ENCODE data around the gene TWF2.

Gene TWF2

GRCh38 chr3:52225452-52226228 is 13.3 kb downstream of the TWF2 start, which contains the start of gene TLR9:
TSS of gene TLR9 (minus strand) at chr3:52225645. CDS start at chr3:52225529, 116 bp downstream.
- in situ Hi-C loops (cut with HindIII; ENCODE audit: low sequenced_read_pairs): no loop called here

- in situ Hi-C loops (cut with HindIII; ENCODE audit: low sequenced_read_pairs): no loop called here
Measured at GRCh38 chr3:52223449-52224408, 15.2 kb downstream of the TWF2 start.

GRCh38 chr3:52222319-52223221 is 16.4 kb downstream of the TWF2 start:
- in situ Hi-C loops (cut with HindIII; ENCODE audit: low sequenced_read_pairs): no loop called here

DNA sequence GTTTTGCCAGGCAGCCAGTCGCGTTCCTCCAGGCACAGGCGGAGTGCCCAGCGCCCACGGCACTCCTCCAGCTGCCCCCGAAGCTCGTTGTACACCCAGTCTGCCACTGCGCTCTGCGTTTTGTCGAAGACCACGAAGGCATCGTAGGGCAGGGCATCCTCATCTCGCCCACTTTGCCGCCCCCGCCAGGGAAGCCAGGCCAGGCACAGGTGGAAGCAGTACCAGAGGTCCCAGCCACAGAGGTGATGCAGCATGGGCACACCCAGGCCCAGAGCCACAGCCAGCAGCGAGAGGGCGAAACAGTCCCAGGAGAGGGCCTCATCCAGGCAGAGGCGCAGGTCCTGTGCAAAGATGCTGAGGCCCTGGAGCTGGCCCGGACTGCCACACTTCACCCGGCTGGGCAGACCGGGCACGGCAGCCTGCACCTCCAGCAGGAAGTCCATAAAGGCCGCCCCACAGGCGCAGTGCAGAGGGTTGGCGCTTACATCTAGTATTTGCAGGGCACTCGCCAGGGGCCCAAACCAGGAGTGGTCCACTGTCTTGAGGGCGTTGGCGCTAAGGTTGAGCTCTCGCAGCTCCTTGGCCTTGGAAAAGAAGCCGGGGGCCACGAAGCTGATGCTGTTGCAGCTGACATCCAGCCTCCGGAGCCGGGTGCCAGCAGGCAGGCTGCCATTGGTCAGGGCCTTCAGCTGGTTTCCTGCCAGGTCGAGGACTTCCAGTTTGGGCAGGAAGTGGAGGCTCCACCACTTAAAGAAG is 17.2 kb downstream of the TWF2 start:
- in situ Hi-C loops (cut with HindIII; ENCODE audit: low sequenced_read_pairs): no loop called here

DNA sequence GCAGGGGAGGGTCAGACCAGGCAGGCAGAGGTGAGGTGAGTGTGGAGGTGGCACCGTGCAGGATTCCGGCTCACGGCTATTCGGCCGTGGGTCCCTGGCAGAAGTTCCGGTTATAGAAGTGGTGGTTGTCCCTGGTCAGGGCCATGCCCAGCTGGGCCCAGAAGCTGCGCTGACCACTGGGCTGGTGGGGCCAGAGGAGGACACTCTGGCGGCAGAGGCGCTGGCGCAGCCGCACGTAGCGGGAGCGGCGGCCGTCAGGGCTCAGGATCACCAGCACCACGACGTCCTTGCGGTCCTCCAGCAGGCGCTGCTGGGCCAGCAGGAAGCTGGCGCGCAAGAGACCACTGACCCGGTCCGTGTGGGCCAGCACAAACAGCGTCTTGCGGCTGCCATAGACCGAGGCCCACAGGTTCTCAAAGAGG is 17.8 kb downstream of the TWF2 start:
- in situ Hi-C loops (cut with HindIII; ENCODE audit: low sequenced_read_pairs): no loop called here

DNA sequence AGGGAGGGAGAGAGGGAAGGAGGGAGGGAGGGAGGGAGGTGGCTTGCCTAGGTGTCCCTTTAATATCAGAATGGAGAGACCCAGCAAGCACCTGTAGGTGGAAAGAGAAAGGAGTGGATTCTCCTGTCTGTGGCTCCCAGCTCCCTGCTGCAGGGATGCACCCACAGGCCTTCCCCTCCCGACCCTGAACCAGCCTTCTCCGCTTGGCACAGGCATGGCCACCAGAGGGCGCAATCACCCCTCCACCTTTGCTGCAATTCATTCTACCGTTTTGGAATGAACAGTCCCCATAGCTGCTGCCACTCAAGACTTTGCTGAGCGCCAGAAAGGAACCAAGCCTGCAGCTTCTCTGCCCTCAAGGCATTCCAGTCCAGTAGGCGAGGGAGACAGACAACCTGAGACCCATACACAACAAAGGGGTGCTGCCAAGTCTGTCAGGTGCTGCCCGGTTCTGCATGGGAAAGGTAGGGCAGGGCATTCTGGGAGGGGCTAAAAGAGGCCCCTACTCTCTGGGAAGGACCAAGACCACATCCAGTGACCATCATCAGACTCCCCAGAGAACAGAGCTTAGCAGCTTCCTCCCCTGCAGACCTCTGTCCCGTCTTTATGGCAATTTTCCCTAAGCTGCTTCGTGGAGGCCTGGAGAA is 18.5 kb downstream of the TWF2 start:
- in situ Hi-C loops (cut with HindIII; ENCODE audit: low sequenced_read_pairs): no loop called here

- in situ Hi-C loops (cut with HindIII; ENCODE audit: low sequenced_read_pairs): no loop called here
Measured at GRCh38 chr3:52218937-52219650, 19.9 kb downstream of the TWF2 start.

GRCh38 chr3:52218454-52218853 is 20.5 kb downstream of the TWF2 start:
- in situ Hi-C loops (cut with HindIII; ENCODE audit: low sequenced_read_pairs): no loop called here

- in situ Hi-C loops (cut with HindIII; ENCODE audit: low sequenced_read_pairs): no loop called here
Measured at GRCh38 chr3:52218026-52218425, 20.9 kb downstream of the TWF2 start.

DNA sequence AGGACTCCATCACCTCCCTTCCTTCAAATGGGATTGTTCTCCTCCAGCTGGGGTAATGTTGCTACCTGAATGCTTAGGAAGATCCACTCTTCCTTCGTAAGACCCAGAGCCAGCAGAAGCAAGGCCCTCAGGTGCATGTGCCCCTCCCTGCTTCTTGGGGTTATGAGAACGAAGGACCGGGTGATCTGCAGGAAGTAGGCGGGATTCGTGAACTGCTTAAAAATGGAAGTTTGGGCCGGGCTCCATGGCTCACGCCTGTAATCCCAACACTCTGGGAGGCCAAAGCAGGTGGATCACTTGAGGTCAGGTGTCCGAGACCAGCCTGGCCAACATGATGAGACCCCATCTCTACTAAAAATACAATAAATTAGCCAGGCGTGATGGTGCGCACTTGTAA is 21.6 kb downstream of the TWF2 start:
- in situ Hi-C loops (cut with HindIII; ENCODE audit: low sequenced_read_pairs): no loop called here

GRCh38 chr3:52216585-52217408 is 22.2 kb downstream of the TWF2 start:
- in situ Hi-C loops (cut with HindIII; ENCODE audit: low sequenced_read_pairs): no loop called here

GRCh38 chr3:52215351-52215750 is 23.6 kb downstream of the TWF2 start:
- in situ Hi-C loops (cut with HindIII; ENCODE audit: low sequenced_read_pairs): no loop called here

GRCh38 chr3:52213901-52214300 is 25.1 kb downstream of the TWF2 start:
- in situ Hi-C loops (cut with HindIII; ENCODE audit: low sequenced_read_pairs): no loop called here

DNA sequence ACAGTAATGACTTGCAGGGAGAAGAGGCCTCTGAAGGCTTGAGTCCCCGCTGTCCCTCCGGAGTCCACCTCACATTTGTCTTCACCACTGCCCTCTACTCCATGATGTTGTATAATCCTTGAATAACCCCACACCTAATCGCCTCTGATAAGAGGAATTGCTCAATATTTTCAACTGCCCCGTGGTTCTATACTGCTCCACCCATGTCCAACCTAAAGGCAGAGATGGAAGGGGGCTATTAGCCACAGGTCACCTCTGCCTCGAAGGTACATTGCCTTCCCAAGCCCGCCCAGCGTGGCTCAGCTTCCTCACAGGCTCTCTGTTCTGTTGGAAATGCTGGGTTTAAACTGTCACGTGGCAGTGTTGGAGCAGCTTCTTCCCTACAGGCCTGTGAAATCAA is 26.0 kb downstream of the TWF2 start:
- in situ Hi-C loops (cut with HindIII; ENCODE audit: low sequenced_read_pairs): no loop called here

- in situ Hi-C loops (cut with HindIII; ENCODE audit: low sequenced_read_pairs): no loop called here
Measured at GRCh38 chr3:52211268-52211891, 27.6 kb downstream of the TWF2 start.

DNA sequence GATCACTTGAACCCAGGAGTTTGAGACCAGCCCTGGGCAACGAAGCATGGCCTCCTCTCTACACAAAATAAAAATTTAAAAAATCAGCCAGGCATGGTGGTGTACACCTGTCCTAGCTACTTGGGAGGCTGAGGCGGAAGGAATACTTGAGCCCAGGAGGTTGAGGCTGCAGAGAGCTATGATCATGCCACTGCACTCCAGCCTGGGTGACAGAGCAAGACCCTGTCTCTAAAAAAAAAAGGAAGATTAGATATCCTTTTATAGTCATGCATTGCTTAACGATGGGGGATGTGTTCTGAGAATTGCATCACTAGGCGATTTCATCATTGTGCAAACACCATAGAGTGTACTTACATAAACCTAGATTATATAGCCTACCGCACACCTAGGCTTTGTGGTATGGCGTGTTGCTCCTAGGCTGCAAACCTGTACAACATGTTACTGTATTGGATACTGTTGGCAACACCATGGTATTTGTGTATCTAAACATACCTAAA is 28.4 kb downstream of the TWF2 start:
- in situ Hi-C loops (cut with HindIII; ENCODE audit: low sequenced_read_pairs): no loop called here

- in situ Hi-C loops (cut with HindIII; ENCODE audit: low sequenced_read_pairs): no loop called here
Measured at GRCh38 chr3:52210037-52210436, 28.9 kb downstream of the TWF2 start.

Data from DLD1 (cell line).